Activated CD4-positive, alpha-beta T cell treated with anti-CD3 and anti-CD28 coated beads, Interleukin-2, amount 50 U/mL, for 48 hours (primary cell): ENCODE data around the gene DTHD1.

Source experiments
- DNase-seq, 2 experiments: peaks; one replicate each; pipeline ENCODE4 v3.0.0-alpha.2; 2020

DTHD1 gene

DNA sequence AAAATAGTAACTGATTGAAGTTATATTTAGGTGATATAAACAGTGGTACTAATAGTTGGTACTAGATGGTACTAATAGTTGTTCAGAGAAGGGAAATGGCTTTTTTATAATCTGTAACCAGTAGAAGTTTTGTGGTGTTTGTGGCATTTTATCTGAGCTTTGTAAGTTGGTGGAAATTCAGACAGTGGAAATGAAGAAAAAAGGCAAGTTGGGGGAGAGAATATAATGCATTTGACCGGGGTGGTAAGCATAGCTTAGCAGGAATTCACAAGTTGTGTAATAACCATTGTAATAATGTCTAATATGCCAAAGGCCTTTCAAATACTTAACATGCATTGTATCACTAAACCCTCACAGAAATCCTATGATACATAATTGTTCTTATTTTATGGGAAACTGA is 36.3 kb downstream of the DTHD1 start:
- no peak for DNase-seq

- no peak for DNase-seq
Measured at GRCh38 chr4:36320117-36320896, 38.9 kb downstream of the DTHD1 start.

- DNase-seq, result no peak
Measured at GRCh38 chr4:36321176-36321575, 39.8 kb downstream of the DTHD1 start.

DNA sequence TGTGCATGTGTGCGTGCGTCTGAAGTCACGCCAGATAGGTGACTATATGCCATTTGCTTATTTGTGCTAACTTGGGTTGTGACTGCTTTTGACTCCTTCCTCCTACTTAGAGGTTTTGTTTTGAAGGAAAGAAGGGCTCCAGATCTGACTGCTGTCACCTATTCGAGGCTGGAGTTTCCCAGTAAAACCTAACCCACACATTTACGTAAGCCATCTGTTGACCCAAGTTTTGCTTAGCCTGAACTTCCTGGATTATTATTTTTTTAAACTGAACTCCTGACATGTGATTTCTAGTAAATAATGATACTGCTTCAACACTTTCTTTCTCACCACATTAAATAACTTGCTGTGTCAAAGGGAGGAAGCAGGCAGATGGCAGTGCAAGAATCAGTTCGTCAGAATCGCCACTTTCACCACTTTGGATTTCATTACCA is 41.5 kb downstream of the DTHD1 start:
- peak; percentile 16 to 36 for DNase-seq

- no peak for DNase-seq
Measured at GRCh38 chr4:36323816-36324419, 42.5 kb downstream of the DTHD1 start.

DNA sequence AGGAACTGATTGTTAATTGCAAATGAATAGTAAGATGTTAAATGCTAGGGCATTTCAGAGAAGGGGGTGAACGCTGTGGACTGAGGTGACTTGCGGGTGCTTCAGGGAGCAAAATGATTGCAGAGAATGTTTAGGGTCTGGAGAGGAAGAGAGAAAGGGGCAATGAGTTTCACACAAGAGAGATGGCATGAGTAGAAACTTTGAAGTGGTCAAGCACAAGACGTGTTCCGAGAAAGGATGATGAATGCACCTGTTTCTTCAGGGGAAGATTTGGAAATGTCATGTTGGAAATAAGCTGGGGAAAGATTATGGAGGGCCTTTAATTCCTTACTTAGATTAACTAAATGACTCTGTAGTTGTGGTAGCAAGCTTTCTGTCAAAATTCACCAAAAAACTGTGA is 43.4 kb downstream of the DTHD1 start:
- DNase-seq, result no peak

DNA sequence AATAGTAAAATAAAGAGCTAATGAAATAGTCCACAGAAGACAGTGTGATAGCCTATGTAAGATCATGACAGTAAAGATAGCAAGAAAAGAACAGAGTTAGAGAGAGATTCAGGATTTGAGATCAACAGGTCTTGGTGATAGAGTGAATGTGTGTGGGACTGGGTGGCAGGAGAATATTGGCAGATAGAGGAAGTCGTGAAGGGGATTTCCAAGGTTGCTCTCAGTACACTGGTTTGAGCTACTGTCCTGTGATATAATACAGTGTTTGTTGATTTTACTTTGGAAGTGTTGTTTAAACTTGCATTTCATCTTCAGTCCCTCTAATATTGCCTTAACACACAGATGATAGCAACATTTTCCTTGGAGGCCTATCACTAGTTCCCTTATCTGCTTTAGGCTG is 44.1 kb downstream of the DTHD1 start:
- DNase-seq, result no peak

DNA sequence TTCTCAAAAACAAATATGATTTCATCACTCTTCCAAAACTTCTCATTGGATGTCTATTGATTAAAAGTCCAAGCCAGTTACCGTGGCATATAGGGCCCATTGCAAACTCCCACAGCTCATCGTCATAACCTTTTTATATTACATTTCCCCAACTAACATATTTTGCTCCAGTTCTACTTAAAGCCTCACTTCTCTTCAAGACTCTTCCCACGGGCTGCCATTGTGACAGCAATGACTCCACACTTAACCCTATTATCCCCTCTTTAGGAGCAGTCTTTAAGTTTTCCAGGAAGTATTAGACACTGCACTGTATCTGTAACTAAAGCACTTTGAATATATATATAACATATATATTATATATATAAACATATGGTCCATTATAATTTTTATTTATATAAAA is 44.5 kb downstream of the DTHD1 start:
- no peak for DNase-seq

DNA sequence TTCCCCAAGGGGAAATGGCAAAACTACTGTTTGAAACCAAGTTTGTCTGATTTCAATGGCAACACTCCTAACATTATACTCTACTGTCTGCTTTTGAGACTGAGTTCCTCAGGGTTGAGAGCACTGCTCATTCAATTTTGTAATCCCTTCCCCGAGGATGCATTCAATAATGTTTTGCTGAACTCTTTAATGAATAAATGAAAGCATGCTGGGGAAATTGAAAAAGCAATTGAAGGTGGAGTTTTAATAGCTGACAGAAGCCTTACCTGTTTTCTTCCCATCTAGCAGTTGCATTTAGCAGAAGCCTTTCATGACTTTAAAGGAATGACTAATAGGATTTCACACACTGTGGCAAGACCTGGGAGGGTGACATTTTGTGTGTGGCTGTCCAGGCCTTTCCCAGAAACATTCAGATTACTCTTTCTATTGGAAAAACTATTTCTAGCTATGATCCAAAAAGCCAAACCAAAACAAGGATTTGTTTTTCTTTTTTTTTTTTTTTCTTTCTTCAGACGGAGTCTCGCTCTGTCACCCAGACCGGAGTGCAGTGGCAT is 45.1 kb downstream of the DTHD1 start:
- DNase-seq, result no peak

DNA sequence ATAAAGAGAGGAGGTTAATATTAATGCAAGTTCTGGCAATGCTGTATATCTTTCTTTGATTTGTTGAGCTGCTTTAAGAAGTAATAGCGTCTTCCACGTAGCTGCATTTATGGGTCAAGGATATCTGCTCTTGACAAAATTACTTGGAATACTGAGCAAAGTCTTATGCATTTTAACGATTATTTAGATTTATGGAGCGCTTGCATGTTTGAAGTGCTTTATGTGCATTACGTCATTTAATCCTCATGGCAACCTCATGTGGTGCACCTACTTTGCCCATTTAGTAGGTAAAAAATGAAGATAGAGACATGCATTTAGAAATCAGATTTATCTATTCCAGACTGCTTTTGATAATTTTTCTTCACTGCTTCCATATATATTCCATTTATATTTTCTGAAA is 46.0 kb downstream of the DTHD1 start:
- no peak for DNase-seq

DNA sequence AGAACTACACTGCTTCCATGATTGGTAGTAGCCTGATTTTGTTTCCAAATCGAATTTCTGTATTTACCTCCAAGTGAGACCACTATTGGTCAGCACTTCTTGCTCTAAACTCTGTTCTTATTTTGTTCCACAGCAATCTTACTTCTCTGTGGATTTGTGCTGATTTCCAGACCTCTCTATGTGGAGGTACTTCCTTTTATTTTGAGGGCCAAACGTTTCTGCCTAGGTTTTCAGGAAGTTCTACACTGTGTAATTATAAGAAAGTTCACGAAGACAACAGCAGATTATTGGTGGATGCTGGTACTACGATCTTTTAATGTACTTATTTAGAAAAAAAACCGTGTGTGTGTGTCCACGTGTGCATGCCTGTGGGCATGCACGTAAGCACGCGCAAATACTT is 46.7 kb downstream of the DTHD1 start:
- no peak for DNase-seq

DNA sequence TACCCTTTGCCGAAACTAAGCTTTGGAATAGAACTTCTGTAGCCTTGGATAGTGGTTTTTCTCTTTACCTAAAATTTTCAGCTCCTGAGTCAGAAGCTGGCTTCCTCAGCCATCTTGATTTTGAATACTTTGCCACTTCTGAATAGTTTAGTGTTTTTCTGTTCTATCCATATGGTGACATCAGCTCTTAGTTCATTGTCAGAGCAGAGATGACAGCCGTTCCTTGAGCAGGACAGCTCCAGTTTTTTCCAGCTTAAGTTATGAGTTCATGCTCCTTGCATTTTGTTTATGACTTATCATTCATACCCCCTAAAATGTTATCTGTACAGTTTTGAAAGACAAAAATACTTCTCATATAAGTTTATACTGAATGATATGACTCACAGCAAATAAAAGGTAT is 47.8 kb downstream of the DTHD1 start:
- no peak for DNase-seq

- DNase-seq, result no peak
Measured at GRCh38 chr4:36330796-36331195, 49.4 kb downstream of the DTHD1 start.

DNA sequence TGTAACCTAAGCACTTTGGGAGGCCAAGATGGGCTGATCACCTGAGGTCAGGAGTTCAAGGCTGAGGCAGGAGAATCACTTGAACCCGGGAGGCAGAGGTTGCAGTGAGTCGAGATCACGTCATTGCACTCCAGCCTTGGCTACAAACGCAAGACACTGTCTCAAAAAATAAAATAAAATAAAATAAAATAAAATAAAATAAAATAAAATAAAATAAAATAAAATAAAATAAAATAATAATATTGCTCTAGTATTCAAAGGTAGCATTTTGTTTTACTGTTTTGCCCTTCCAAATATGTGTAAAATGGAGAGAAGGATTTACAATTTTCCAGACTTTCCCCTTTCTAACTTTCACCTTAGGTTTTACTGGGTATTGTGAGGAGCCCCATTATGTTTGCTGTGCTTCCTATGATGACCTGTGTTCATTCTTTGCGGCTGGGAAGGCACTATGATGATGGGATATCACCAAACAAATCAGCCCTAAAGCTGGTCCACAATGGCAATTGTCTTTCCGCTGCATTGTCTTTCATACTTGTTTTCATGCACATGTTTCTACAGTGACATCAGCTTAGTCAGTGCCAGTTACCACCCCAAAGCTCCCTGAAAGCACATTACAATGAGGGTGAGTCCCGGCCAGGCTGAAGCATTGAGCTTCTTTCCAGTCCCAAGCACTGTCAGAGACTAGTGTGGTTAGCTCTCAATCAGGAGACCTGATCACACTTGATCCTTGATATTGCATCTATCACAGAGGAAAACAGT is 50.8 kb downstream of the DTHD1 start:
- DNase-seq, result peak; percentile 17 to 40

- DNase-seq, result no peak
Measured at GRCh38 chr4:36332782-36333131, 51.3 kb downstream of the DTHD1 start.

DNA sequence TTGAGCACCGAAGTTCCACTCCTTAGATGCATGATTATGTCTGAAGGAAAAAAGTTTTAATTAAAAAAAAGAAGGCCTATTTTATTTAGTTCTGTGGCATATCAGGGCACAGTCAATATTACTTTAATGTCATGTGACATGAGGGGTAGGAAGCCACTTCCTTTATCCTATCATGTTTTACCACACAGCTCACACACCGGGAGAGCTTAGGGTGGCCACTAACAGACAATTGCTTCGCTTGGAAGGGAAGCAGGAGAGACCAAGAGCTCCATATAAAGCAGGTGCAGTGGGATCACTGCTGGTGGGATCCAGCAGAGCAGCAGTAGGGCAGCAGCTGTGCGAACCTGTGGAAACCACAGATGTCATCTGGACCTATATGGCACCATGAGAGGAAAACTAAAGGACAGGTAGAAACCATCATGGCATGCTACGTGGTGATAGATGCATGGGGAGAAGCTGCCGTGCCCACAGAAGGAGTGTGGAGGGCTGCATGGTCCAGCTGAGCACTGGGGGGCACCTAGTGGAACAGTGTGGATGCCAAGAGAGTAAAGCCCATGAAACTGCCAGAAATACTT is 52.0 kb downstream of the DTHD1 start:
- no peak for DNase-seq

GRCh38 chr4:36337665-36338185 is 56.3 kb downstream of the DTHD1 start:
- DNase-seq, result no peak

- DNase-seq, result no peak
Measured at GRCh38 chr4:36338973-36339372, 57.6 kb downstream of the DTHD1 start.

DNA sequence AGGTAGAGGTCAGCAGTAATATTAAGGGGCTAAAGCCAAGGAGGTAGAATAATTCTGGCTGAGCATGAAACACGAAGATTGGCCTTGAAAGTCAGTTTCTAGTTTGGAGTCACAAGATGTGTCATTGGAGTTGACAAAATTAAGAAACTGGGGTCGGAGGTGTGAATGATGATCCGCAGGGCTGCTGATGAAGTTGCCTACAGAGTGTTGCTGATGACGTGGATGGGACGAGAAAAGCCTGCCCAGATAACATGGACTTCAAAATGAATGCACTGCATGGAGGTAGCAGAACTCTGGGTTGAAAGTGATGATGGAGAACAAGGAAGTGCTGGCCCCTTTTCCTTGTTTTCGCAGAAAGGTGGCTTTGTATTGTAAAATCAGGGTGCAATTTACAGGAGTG is 60.5 kb downstream of the DTHD1 start:
- no peak for DNase-seq

- DNase-seq, result no peak
Measured at GRCh38 chr4:36343501-36344175, 62.2 kb downstream of the DTHD1 start.

DNA sequence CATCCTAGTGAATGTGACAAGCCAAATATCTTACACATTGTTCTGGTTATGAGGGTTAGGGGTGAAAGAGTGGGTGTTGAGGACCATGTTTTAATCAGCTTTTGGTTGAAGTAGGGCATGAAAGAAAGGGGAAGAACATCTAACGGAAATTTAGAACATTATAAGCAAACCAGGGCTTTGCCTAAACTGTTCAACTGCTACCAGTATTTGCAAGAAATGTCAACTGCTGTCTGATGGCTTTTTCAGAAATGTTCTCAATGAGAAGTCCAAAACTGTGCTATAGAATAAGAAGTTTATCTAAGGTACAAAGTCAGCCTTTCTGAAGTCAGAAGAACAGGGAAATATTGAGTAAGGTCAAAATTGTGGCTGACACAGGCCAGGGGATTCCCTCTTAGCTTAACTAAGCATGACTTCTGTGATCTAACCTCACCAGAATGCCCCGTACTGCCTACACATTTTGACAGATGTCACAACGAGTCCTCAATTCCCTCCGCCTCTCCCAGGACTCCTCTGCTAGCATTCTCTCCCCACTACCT is 67.1 kb downstream of the DTHD1 start:
- peak; percentile 33 to 56 for DNase-seq

DNA sequence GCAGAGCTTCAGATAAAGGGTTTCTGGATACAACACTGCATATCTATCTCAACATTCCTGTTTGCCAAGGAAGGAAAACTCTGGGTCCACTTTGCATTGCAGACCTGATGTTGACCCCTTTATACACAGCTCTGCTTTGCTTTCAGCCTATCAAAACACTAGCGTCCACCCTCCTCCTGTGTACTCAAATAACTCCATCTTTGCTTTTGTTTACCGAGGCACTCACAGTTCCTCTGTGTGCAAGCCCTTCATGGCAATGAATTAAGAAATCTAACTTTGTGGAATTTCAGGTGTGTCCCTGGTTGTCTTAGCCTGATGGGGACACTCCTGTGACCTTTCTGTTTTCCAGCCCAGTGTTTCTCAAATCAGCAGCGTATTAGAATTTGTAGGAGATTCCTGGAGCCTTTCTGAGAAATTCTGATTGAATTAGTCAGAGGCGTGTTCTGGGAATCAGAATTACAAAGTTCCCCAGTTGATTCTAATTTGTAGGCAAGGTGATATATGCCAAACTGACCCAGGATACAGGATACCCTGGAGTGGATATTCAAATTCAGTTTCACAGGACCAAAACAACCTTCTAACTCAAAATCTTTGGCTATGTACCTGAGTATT is 68.6 kb downstream of the DTHD1 start:
- DNase-seq, result no peak
